Neural progenitor cell (in vitro differentiated cells): ENCODE results near the gene GUCA2B.

Experiments
- EZH2 ChIP-seq: fragments of 200-600 bp; sonication (generic); IDR thresholded peaks from 2 replicates; pipeline ENCODE4 v1.6.1; 2017; ENCODE audit warnings: antibody characterized with exemption, mild to moderate bottlenecking, moderate library complexity
- TF ChIP-seq, protein P1 (sequence below): fragments of 200-600 bp; sonication (generic); IDR thresholded peaks from 2 replicates; pipeline ENCODE4 v1.5.1; 2017; ENCODE audit warnings: antibody characterized with exemption, mild to moderate bottlenecking

DNA sequence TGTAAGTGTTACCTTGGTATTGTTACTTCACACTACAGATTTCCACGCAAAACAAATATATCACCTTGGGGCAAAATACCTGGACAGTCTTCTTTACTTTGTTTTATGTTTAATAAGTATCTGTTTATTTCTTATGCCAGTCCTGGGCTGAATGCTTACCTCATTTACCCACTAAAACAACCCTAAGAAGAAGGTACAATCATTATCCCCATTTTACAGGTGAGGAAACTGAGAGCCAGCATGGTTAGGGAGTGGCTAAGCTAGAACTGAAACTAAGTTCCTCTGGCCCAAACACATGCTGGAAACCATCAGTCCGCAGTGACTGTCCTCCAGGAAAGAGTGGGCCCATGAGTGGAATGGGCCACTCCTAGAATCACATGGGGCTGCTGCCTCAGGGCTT lies 13.0 kb upstream of the GUCA2B start:
- TF ChIP-seq, protein P1, sequence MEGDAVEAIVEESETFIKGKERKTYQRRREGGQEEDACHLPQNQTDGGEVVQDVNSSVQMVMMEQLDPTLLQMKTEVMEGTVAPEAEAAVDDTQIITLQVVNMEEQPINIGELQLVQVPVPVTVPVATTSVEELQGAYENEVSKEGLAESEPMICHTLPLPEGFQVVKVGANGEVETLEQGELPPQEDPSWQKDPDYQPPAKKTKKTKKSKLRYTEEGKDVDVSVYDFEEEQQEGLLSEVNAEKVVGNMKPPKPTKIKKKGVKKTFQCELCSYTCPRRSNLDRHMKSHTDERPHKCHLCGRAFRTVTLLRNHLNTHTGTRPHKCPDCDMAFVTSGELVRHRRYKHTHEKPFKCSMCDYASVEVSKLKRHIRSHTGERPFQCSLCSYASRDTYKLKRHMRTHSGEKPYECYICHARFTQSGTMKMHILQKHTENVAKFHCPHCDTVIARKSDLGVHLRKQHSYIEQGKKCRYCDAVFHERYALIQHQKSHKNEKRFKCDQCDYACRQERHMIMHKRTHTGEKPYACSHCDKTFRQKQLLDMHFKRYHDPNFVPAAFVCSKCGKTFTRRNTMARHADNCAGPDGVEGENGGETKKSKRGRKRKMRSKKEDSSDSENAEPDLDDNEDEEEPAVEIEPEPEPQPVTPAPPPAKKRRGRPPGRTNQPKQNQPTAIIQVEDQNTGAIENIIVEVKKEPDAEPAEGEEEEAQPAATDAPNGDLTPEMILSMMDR: no peak
- TF ChIP-seq EZH2: no peak
